A204.1 (cell line): ENCODE data around the gene S100P.
"Not testable (repeated sequence)": the region's sequence is repeated elsewhere in the genome, so short reads cannot be mapped to it uniquely, and the experiment has no call there.

Source experiments
- FAIRE-seq: peaks from 2 replicates; lab custom pipeline; 2012; peaks lifted over from hg19 to GRCh38; lab: Jason Lieb, UNC

Gene S100P

DNA sequence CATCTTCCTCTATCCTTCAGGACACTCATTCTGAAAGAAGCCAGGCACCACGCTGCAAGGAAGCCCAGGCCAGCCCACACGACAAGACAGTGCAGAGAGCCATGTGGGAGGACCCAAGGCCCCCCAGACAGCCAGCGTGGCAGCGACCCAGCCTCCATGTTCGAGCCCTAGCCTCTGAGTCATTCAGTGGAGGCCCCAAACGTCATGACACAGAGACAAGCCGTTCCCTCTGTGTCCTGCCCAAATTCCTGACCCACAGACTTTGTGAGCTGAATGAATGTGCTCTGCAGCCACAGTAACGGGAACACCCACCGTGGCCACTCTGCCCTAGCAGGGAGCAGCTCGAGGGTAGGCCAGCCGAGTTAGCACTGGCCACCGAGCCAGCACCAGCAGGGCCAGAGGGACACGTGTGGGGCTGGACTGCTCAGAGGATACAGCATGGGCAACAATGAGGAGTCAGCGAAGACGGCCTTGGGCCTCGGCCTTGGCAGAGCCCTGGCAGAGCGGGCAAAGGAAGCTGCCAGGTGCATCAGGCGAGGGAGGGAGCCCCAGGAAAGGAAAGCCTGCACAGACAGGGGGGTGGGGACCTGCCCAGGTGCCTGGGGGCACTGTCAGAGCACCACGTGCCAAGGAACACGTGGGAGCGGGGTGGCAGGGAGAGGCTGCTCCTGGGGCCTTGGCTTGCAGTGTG, 30.9 kb downstream of the S100P start:
- FAIRE-seq: no peak

DNA sequence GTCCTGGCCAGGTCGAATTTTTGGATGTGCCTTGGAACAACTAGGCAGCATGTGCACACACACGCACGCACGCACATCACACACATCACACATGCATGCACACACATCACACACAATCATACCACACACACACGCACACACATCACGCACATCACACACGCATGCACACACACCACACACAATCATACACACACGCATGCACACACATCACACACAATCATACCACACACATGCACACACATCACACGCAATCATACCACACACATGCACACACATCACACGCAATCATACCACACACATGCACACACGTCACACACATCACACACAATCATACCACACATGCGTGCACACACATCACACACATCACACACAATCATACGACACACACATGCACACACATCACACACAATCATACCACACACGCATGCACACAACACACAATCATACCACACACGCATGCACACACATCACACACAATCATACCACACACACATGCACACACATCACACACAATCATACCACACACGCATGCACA, 31.8 kb downstream of the S100P start:
- FAIRE-seq: not testable (repeated sequence)

DNA sequence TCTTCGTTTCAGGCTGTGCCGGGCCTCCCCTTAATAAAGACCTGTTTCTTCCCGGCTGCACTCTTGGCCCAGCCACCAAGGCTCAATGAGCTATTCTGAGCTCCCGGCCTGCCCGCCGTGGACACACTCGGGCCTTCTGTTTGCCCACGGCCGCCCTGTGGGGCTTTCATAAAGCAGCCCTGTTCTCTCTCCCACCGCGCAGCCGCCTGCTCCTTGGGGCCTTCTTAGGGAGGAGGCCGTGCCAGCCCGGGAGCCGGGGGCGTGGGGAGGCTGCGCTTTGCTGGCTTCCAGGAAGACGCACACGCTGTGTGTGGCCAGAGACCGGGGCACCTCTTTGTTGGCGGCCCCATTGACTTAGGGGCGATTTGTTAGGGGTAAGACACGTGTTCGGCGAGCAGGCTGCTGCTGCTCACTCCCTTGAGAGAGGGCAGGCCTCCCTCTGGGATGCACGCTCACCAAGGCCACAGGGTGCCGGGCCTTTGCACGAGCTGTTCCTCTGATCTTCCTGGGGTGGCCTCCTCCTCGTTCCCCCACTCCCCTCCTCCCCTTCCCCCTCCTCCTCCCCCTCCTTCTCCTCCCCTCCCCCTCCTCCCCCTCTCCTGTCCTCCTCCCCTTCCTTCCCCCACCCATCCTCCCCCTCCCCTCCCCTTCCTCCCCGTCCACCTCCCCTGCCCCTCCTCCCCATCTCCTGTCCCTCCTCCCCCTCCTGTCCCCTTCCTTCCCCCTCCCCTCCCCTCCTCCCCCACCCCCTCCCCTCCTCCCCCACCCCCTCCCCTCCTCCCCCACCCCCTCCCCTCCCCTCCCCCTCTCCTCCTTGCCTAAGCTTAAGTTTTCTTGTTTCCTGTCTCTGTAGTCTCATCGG, 33.6 kb downstream of the S100P start:
- no peak for FAIRE-seq

DNA sequence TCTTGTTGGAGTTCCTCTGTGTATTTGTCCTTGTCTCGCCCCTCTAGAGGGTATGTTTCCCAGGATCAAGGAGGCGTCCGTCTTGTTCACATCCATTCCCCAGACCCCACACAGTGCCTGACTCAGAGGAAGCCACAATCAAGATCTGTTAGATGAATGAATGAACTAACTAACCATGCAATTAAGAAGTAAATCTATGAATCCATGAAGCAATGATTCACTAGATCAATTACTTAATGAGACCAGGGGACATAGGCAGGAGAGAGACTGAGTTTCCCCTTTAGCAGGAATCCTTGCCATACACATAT, 34.2 kb downstream of the S100P start:
- no peak for FAIRE-seq

DNA sequence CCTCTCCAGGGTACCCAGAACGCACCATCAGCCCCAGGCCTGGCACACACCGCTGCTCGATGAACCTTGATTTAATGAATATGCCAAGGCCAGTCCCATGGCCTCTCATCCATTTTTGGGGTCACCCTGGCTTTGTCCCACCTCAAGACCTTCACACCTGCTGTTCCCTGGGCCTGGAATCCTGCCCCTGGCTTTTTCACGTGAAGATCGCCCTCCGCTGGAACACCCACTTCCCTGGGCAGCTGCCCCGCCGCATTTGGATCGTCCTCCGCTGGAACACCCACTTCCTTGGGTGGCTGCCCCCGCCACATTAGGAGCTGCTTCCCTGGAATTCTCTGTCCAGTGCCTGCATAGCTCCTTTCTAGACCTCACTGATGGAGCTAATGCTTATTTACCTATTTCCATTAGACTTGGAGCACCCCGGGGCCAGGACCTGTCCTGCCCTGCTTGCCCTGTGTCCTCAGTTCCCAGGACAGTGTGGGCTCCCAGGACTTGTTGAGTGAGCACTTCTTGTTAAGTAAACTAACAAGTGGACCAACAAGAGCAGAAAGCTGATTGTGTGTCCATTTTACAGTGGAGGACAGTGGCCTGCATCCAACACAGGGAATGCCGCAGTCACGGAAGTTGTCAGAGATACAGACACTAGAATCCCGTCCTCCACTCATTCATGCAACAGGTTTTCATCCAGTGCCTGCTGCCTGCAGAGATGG, 34.8 kb downstream of the S100P start:
- FAIRE-seq: no peak

DNA sequence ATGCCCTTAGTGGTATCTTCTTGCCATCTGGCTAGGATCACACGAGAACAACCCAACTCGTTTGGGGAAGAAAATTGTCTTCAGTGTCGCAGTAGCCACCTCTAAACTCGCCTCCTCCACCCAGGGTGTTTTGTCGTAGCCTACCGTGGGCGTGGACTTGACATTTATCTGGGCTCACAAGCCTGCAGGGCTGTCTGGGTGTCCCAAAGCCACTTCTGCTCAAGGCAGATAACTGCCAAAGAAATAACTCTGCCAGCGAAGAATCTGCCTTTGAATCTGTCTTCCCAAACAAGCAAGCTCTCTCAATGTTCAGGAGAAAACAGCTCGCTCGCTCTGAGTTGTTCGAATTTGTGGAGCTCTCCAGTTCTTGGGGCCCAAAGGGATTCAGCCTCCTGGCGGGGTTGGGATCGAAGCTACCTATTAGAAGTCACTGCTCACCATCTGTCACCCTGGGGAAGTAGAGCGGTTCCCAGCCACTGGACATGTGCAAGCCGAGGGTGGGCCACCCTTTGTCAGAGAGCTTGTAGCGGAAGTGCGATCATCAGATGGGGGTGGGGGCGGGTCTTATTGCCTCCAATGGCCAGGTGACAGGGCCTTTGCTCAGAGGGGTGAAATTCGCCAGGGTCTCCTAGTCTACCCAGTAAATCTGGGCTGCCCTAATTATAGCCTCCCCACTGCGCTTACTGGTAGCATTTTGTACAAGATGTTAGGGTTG, 37.1 kb downstream of the S100P start:
- no peak for FAIRE-seq

DNA sequence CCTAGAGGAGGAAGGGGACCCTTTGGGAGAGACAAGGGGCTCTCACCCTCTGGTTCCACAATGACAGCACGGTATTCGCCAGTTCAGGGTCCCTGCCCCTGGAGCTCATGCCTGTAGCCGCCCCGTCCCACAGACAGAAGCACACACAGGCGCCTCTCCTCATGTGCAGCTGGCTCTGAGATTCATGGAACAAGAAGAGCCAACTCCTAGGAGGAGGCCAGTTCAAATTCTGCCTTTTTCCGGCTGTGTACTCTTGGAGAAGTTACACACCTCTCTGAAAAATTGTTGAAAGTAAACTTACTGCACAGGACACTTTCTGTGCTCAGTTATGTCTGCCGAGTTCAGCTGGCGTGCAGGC, 37.6 kb downstream of the S100P start:
- FAIRE-seq: no peak

DNA sequence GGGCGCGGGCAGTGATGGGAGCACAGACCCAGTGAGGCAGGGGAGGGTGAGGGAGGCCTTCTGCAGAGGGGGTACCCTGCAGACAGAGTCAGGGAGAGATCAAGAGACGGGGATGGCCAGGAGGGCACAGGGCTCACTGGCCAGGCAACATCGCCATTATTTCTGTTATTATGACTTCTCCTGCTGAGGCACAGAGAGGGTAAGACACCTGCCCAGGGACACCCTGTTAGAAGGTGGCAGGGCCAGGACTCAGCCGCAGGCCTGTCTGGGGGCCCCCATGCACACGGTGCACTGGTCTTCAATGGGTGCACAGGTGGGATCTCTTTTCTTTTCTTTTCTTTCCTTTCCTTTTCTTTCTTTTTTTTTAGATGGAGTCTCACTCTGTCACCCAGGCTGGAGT, 38.1 kb downstream of the S100P start:
- FAIRE-seq: no peak

DNA sequence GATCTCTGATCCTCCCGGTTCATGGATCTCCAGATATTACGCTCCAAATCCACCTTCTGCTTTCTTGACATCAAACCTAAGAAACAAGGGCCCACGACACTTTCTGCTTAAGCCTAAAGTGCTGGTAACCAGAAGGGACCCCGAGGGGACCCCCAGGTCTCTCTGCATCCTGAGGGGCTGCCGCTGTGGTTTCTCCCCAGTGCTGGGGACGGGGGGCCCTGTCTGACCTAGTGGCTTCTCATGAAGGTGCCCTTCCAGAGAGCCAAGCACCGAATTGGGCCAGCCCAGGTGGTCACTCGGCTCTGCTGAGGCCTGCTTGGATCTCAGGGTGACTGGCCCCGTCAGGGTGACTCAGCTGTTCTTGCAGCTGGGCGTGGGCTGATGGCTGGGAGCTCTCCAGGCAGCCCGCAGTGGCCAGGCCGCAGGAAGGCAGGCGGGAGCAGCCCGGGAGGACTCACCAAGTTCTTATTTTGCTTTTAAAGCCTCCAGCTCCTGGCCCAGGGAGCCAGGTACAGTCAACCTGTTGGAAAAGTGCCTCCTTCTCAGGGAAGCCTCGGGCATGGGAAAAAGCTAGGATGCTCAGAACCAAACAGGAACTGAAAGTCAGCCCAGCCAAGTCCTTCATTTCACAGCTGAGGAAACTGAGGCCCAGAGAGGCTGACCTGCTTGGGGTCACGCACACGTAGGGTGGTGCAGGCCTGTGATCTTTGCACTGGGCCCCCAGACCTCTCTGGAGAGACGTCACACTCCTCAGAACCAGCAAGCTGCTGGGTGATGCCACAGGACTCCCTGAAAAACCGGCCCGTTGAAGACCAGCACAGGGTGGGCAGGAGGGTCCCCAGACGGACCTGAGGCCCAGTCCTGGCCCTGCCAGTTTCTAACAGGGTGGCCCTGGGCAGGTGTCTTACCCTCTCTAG, 39.0 kb downstream of the S100P start:
- FAIRE-seq: no peak

DNA sequence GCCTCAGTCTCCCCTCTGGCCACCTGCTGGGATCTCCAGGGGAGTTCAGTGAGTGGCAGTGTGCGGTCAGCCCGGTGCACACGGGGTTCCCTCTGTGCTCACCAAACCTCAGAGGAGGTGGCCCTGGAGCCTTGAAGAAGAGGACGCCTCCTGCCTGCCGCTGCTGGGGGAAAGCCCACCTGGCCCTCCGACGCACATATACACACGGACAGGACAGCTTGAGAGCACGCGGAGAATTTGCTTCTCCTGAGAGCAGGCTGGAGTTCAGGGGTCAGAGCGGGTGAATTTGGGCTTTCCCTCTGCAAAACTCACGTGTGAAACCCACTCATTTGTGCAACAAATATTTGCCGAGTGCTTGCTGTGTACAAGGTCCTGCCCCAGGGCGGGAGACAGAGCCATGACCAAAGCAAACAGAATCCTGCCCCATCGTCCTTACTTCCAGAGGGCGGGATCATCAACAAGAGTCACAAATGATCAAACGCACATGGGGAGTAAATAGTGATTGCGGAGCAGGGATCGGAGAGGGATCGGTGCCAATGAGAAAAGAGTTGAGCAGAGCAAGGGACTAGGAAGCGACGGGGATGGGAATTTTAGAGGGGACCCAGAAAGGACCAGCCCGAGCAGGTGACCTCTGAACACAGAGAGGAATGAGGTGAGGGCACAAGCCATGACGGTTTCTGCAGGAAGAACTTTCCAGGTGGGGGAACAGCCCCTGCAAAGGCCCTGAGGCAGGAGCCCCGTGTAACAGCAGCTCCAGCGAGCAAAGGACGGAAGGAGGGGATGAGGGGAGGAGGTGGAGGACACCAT, 39.9 kb downstream of the S100P start:
- FAIRE-seq: no peak

DNA sequence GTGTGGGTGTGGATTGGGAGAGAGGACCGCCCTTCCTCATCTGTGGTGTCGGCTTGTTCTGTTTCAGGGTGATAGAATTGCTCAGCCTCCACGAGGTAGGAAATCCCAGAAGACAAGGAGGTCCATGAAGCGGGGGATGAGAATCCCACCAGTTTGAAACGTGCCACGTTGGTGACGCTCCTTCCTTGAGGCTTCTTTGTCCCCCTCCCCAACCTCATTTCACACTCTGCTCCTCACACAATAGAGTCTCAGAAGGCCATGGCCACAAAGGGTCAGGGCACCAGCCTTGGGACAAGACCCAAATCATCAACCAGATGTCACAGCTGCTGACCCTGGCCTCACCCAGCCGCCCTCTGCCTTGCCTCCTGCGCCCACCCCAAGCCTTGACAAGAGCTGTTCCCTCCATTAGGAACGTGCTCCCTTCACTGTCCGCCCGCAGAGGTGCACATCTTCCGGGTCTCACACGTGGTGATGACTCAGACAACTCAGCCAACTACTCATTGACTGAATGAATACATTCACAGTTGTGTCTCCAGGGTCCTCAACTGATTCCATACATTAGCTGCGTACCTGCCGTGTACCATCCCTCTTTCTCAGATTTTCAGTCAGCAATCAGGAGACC, 40.6 kb downstream of the S100P start:
- no peak for FAIRE-seq

DNA sequence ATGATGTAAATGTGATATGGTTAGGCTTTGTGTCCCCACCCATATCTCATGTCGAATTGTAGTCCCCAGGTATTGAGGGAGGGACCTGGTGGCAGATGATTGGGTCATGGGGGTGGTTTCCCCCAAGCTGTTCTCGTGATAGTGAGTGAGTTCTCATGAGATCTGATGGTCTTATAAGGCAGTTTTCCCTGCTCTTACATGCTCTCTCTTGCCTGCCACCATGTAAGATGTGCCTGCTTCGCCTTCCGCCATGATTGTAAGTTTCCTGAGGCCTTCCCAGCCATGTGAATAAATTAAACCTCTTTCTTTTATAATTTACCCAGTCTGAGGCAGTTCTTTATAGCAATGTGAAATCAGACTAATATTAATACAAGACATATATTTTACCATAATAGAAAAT, 46.2 kb downstream of the S100P start:
- FAIRE-seq: no peak

DNA sequence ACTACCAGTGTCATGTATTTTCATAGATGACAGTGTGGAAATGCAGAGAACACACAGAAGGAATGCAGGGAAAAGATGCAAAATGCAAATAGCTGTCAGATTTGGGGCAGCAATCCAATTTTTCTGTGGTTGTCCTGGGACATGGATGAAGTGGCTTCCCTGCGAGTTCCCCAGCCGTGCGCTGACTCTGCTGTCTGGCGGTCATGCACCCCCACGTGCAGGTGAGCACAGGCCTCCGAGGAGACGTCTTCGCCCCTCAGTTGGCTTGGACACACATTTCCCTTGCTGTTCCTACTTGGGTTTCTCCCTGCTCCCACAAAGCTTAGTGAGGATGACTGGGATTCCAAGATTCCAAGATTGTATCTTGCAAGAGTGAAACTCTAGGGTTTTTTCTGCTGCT, 46.7 kb downstream of the S100P start:
- no peak for FAIRE-seq

DNA sequence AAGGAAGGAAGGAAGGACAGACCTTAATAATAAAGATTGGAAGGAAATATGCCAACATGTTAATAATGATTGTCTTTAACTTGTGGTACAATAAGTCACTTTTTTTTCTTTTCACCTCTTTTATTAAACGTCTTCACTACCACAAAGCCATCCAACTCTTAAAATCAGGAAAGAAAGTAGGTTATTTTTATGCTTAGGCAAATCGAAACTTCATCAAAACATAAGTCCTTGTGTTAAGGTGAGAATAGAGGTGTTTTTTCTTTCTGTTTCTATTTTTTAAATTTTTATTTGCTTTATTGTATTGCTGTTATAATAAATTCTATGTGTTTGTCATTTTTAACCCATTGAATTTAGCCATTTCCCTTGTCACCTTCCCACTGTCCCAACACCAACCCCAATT, 48.8 kb downstream of the S100P start:
- FAIRE-seq: no peak

DNA sequence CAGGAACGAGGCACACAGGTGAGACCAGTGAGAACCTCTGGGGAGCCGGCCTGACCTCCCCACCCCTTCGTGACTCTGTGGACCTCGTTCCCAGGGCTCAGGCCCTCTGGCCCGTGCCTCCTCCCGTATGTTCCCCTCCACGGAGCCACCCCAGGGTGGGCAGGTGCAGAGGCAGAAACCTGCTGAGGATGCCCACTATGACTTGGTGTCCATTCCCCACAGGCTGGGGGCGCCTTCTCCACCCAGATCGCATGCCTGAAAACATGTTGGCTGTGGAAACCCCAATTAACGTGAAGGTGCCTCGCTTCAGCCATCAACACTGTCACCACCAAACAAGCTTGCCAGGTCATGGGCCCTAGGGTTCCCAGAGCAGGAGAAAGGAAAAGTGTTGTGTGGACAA, 49.3 kb downstream of the S100P start:
- no peak for FAIRE-seq
